Measurements from ENCODE around the gene VRK3. TPM values are rescaled to one million over a fixed set of nuclear protein-coding genes. Genes with fewer than 3 reads are reported as not detected.
"Not testable (repeated sequence)": the region's sequence is repeated elsewhere in the genome, so short reads cannot be mapped to it uniquely, and the experiment has no call there.

VRK3 gene
- total RNA-seq, result 10 to 100 TPM; 26.3 to 67.7 (median 50.0) TPM

- TF ChIP-seq POLR2A (IDR thresholded peaks at IDR 0.05) (peak; percentile 89), POLR2AphosphoS5 (IDR thresholded peaks at IDR 0.05) (peak; percentile 47 to 85 (median 85)), EP300 (IDR thresholded peaks at IDR 0.05; ENCODE audit: low read depth) (no peak), CTCF (IDR thresholded peaks at IDR 0.05) (peak in 4 of 5 experiments; percentile 12 to 48 (median 23))
- H3K27me3 ChIP-seq, result no peaks in the 10 kb centered on the region
- DNase-seq, result peak; percentile 99
- in situ Hi-C loops (cut with MboI; ENCODE audit: low pct_ligation_motif_present in 1 of 4, low pct_unique_long_range_greater_than_20kb in 1 of 4, low sequenced_read_pairs in 3 of 4), result no loop called here
- H3K36me3 ChIP-seq, result no peaks in the 10 kb centered on the region
- H3K4me3 ChIP-seq, result peak within 1 kb of the TSS; percentile 75 to 96 (median 82)
- H3K4me1 ChIP-seq, result peaks cover 18 to 36% (median 29%) of the 10 kb centered on the region in 4 donors
- no peaks in the 10 kb centered on the region for H3K9me3 ChIP-seq
- 0% methylated on average over 8 to 58 of the region's 59 CpGs for WGBS, 2 donors (ENCODE audit: low coverage in 1 of 2)
- peak within 1 kb of the TSS; percentile 91 to 98 (median 92) for H3K27ac ChIP-seq
- intact Hi-C loops (cut with DNase I; ENCODE audit: low total_unique reads), result no loop called here
Observed at GRCh38 chr19:50025022-50025793, at the start of gene VRK3. Gene VRK3 (minus strand): TSS chr19:50025372. CDS start chr19:50016162, 9,210 bp downstream.

- H3K4me1 ChIP-seq; in situ Hi-C loops (cut with MboI; ENCODE audit: low pct_ligation_motif_present in 1 of 4, low pct_unique_long_range_greater_than_20kb in 1 of 4, low sequenced_read_pairs in 3 of 4); H3K9me3 ChIP-seq; H3K27ac ChIP-seq; H3K27me3 ChIP-seq; H3K36me3 ChIP-seq; H3K4me3 ChIP-seq; intact Hi-C loops (cut with DNase I; ENCODE audit: low total_unique reads); DNase-seq: not testable (repeated sequence)
- 80 to 84% methylated on average over 2 to 5 of the region's 5 CpGs for WGBS, 2 donors (ENCODE audit: low coverage in 1 of 2)
Observed at GRCh38 chr19:50068382-50068781, 43.2 kb upstream of the VRK3 start.

GRCh38 chr19:50067575-50067974, 42.4 kb upstream of the VRK3 start:
- in situ Hi-C loops (cut with MboI; ENCODE audit: low pct_ligation_motif_present in 1 of 4, low pct_unique_long_range_greater_than_20kb in 1 of 4, low sequenced_read_pairs in 3 of 4), result no loop called here
- no peak for TF ChIP-seq POLR2A (IDR thresholded peaks at IDR 0.05)
- no peak for TF ChIP-seq EP300 (IDR thresholded peaks at IDR 0.05; ENCODE audit: low read depth)
- TF ChIP-seq POLR2AphosphoS5 (IDR thresholded peaks at IDR 0.05), result no peak
- TF ChIP-seq CTCF (IDR thresholded peaks at IDR 0.05), result no peak

GRCh38 chr19:50065938-50066337, 40.8 kb upstream of the VRK3 start:
- H3K27me3 ChIP-seq, result peaks cover 6% of the 10 kb centered on the region
- in situ Hi-C loops (cut with MboI; ENCODE audit: low pct_ligation_motif_present in 1 of 4, low pct_unique_long_range_greater_than_20kb in 1 of 4, low sequenced_read_pairs in 3 of 4), result no loop called here
- no peak overlapping the region for H3K27ac ChIP-seq
- no peaks in the 10 kb centered on the region for H3K9me3 ChIP-seq
- no peak for DNase-seq
- H3K36me3 ChIP-seq, result no peaks in the 10 kb centered on the region
- H3K4me1 ChIP-seq, result no peaks in the 10 kb centered on the region
- intact Hi-C loops (cut with DNase I; ENCODE audit: low total_unique reads), result no loop called here
- WGBS, 2 donors (ENCODE audit: low coverage in 1 of 2), result 78% methylated on average over 10 of the region's 10 CpGs; no CpG with 5 or more reads in 1 of the 2 donors
- TF ChIP-seq EP300 (IDR thresholded peaks at IDR 0.05; ENCODE audit: low read depth) (no peak), CTCF (IDR thresholded peaks at IDR 0.05) (no peak), POLR2AphosphoS5 (IDR thresholded peaks at IDR 0.05) (no peak), POLR2A (IDR thresholded peaks at IDR 0.05) (no peak)
- no peak overlapping the region for H3K4me3 ChIP-seq

More at GRCh38 chr19:50067575-50067974, 42.4 kb upstream of the VRK3 start:
- H3K27me3 ChIP-seq, result peaks cover 6% of the 10 kb centered on the region
- H3K4me3 ChIP-seq, result no peak overlapping the region
- no peaks in the 10 kb centered on the region for H3K9me3 ChIP-seq
- DNase-seq, result no peak
- intact Hi-C loops (cut with DNase I; ENCODE audit: low total_unique reads), result no loop called here
- 71 to 100% methylated on average over 1 to 6 of the region's 6 CpGs for whole genome bisulfite sequencing, 2 donors (ENCODE audit: low coverage in 1 of 2)
- H3K4me1 ChIP-seq, result no peaks in the 10 kb centered on the region
- H3K27ac ChIP-seq, result no peak overlapping the region
- no peaks in the 10 kb centered on the region for H3K36me3 ChIP-seq

All from transverse colon (tissue), 4 donors.